Thyroid gland (tissue), 4 donors: Measurements from ENCODE around the gene LINGO4.

Experiments
- POLR2A ChIP-seq, 2 donors: fragments of 450-650 bp; IDR thresholded peaks; one replicate each; pipeline ENCODE4 v1.6.1; 2017; ENCODE audit warnings: antibody characterized with exemption in 2 of 2, mild to moderate bottlenecking in 2 of 2, moderate library complexity in 1 of 2
- TF ChIP-seq, protein P1 (sequence below), 6 experiments: fragments of 200-600 bp in 3 of 6; fragments of 450-650 bp in 3 of 6; sonication (generic) in 3 of 6; IDR thresholded peaks; one replicate each; pipeline ENCODE4 v1.5.1; 2016 to 2019; ENCODE audit warnings: antibody characterized with exemption in 6 of 6, mild to moderate bottlenecking in 2 of 6, inconsistent platforms in 1 of 6, moderate library complexity in 1 of 6

- TF ChIP-seq, protein P1, sequence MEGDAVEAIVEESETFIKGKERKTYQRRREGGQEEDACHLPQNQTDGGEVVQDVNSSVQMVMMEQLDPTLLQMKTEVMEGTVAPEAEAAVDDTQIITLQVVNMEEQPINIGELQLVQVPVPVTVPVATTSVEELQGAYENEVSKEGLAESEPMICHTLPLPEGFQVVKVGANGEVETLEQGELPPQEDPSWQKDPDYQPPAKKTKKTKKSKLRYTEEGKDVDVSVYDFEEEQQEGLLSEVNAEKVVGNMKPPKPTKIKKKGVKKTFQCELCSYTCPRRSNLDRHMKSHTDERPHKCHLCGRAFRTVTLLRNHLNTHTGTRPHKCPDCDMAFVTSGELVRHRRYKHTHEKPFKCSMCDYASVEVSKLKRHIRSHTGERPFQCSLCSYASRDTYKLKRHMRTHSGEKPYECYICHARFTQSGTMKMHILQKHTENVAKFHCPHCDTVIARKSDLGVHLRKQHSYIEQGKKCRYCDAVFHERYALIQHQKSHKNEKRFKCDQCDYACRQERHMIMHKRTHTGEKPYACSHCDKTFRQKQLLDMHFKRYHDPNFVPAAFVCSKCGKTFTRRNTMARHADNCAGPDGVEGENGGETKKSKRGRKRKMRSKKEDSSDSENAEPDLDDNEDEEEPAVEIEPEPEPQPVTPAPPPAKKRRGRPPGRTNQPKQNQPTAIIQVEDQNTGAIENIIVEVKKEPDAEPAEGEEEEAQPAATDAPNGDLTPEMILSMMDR (IDR thresholded peaks at IDR 0.05): no peak
- TF ChIP-seq POLR2A (IDR thresholded peaks at IDR 0.05): no peak
Observed at GRCh38 chr1:151854658-151855057, 49.4 kb upstream of the LINGO4 start.
